ENCODE measurements around the gene UGT1A3.

DNA sequence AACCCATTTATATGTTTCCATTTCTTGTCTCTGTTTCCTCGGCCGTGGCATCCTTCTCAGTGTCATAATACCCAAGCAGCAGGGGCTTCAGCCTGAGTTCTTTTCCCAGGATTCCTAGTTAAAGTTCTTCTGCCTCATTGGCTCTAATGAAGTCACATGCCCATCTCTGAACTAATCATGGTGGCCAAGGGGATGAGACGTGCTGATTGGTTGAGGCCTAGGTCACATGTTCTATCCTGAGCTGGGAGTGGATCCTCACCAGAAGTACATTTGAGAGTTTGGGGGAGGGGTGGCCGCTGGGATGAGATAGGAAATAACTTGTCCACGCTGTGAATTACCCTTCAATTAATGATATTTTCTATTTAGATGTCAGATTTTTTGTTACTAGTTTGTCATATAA, 19.9 kb upstream of the UGT1A3 start:
- TF ChIP-seq POLR2AphosphoS5 (IDR thresholded peaks at IDR 0.05; ENCODE audit: low read depth, low read length) (no peak), POLR2A (IDR thresholded peaks at IDR 0.05; ENCODE audit: low read depth, low read length) (no peak), TAF1 (IDR thresholded peaks at IDR 0.05; ENCODE audit: low read depth, low read length) (no peak), SPI1 (IDR thresholded peaks at IDR 0.05; ENCODE audit: low read depth, low read length) (no peak), PAX5 (IDR thresholded peaks at IDR 0.05; ENCODE audit: insufficient read depth, low read length, severe bottlenecking) (no peak)
